ENCODE data around the gene GFOD2.

DNA sequence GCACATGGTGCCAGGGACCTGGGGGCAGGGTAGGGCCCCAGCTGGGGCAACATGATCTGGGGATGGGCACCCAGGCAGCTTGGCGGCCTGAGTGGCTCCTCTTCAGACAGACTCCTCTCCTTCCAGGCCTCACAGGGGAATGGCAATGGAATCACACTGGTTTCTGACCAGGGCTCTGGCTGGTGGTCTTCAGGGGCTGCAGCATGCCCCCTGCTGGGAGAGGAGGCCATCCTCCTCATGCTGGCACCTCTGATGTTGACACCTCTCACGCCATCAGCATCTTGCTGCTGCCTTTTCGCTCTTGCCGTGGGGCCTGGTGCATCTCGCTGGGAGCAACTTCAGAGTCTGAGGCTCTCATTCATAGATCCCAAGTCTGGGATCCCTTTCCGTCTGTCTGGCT lies 11.2 kb upstream of the GFOD2 start:
- no peak for TF ChIP-seq EZH2phosphoT487 (IDR thresholded peaks at IDR 0.05; ENCODE audit: low read depth, severe bottlenecking, unreplicated experiment)
- no peak for TF ChIP-seq EZH2 (IDR thresholded peaks at IDR 0.05; ENCODE audit: borderline replicate concordance)
- TF ChIP-seq, protein P1, sequence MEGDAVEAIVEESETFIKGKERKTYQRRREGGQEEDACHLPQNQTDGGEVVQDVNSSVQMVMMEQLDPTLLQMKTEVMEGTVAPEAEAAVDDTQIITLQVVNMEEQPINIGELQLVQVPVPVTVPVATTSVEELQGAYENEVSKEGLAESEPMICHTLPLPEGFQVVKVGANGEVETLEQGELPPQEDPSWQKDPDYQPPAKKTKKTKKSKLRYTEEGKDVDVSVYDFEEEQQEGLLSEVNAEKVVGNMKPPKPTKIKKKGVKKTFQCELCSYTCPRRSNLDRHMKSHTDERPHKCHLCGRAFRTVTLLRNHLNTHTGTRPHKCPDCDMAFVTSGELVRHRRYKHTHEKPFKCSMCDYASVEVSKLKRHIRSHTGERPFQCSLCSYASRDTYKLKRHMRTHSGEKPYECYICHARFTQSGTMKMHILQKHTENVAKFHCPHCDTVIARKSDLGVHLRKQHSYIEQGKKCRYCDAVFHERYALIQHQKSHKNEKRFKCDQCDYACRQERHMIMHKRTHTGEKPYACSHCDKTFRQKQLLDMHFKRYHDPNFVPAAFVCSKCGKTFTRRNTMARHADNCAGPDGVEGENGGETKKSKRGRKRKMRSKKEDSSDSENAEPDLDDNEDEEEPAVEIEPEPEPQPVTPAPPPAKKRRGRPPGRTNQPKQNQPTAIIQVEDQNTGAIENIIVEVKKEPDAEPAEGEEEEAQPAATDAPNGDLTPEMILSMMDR (IDR thresholded peaks at IDR 0.05; ENCODE audit: poor library complexity) = no peak

Data from hepatocyte (in vitro differentiated cells).